ENCODE data around the gene NKD1.

GRCh38 chr16:50598256-50598894 is 50.2 kb downstream of the NKD1 start:
- TF ChIP-seq EZH2phosphoT487 (IDR thresholded peaks at IDR 0.05; ENCODE audit: insufficient read depth, low read depth) (no peak), EZH2 (IDR thresholded peaks at IDR 0.05; ENCODE audit: insufficient read depth, poor library complexity, severe bottlenecking) (no peak)

All from GM23248 (cell line).